Measurements from ENCODE around the gene NECAB3. TPM values are rescaled to one million over a fixed set of nuclear protein-coding genes. Genes with fewer than 3 reads are reported as not detected.
A peak's percentile ranks its signal among the peaks of the same experiment; 100 is the strongest.

The NECAB3 gene
- total RNA-seq, 3 donors from 2014 or later (not counting 1 experiment from before 2014, with no cell fraction given), result 9.7 to 18.1 (median 13.4) TPM

DNA sequence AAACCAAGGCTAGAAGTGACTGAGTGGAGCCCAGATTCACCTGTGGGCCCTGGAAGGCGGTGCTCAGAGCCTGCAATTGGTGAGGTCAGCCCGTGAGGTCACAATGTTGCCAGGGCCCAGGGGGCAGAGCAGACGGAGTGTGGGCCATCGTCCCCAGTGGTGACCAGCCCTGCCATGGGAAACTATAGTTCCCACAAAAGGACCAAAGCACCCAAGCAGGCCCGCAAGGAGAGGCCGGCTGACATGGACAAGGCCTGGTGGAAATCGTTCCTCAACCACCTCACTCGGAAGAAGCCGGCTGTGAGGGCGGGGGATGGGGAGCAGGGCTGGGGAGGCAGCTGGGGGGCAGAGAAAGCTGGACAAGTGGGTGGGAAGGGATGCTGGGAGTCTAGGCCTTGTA lies 12.1 kb downstream of the NECAB3 start, which contains the start of gene C20orf144:
C20orf144 (plus strand) TSS at position 156 of the 400 bp plus-strand sequence; CDS start at position 175, 19 bp downstream.
- Histone ChIP-seq H3K9me3 (ENCODE audit: control insufficient read depth, insufficient read depth, low read length) (no peaks in the 10 kb centered on the region), H3K4me1 (ENCODE audit: control insufficient read depth, insufficient read depth, low read length) (peaks cover 38% of the 10 kb centered on the region), H3K27me3 (ENCODE audit: control insufficient read depth, insufficient read depth, low read length) (no peaks in the 10 kb centered on the region), H3K36me3 (ENCODE audit: control insufficient read depth, insufficient read depth, low read length) (no peaks in the 10 kb centered on the region), H3K27ac (ENCODE audit: low read length) (peak within 1 kb of the TSS; percentile 91), H3K4me3 (ENCODE audit: low read length) (peak within 1 kb of the TSS; percentile 81)
- Mint-ChIP-seq H3K4me1 (peaks cover 26 to 33% of the 10 kb centered on the region in 2 donors), H3K27me3 (ENCODE audit: low read depth in 2 of 2) (no peaks in the 10 kb centered on the region), H3K27ac (peak within 1 kb of the TSS; percentile 89), H3K9me3 (no peaks in the 10 kb centered on the region), H3K4me3 (peak within 1 kb of the TSS; percentile 86), H3K36me3 (no peaks in the 10 kb centered on the region)
- intact Hi-C loops (cut with micrococcal nuclease), result no loop called here
- 95% methylated on average over 10 of the region's 10 CpGs for WGBS (ENCODE audit: insufficient coverage)
- DNase-seq, result no peak
- TF ChIP-seq, protein P1, sequence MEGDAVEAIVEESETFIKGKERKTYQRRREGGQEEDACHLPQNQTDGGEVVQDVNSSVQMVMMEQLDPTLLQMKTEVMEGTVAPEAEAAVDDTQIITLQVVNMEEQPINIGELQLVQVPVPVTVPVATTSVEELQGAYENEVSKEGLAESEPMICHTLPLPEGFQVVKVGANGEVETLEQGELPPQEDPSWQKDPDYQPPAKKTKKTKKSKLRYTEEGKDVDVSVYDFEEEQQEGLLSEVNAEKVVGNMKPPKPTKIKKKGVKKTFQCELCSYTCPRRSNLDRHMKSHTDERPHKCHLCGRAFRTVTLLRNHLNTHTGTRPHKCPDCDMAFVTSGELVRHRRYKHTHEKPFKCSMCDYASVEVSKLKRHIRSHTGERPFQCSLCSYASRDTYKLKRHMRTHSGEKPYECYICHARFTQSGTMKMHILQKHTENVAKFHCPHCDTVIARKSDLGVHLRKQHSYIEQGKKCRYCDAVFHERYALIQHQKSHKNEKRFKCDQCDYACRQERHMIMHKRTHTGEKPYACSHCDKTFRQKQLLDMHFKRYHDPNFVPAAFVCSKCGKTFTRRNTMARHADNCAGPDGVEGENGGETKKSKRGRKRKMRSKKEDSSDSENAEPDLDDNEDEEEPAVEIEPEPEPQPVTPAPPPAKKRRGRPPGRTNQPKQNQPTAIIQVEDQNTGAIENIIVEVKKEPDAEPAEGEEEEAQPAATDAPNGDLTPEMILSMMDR (IDR thresholded peaks at IDR 0.05), result no peak
- no peak for ATAC-seq

DNA sequence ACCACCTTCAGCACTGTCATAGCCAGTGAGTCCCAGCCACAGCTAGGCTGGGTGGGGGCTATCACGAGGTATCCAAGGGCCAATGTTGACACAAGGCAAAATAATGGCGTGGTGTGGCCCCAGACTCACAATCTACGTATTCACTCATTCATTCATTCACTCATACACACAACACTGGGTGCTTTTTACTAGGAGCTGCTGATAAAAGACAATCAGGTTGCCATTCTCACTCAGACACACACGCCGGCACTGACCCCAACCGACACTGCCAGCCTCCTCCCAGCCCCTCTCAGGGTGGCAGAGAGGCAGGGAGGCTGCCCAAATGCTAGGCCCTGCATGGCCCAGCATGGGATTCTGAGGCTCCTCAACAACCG lies 13.6 kb downstream of the NECAB3 start:
- Histone ChIP-seq H3K4me3 (ENCODE audit: low read length) (no peak overlapping the region), H3K27me3 (ENCODE audit: control insufficient read depth, insufficient read depth, low read length) (no peaks in the 10 kb centered on the region), H3K9me3 (ENCODE audit: control insufficient read depth, insufficient read depth, low read length) (no peaks in the 10 kb centered on the region), H3K4me1 (ENCODE audit: control insufficient read depth, insufficient read depth, low read length) (peaks cover 27% of the 10 kb centered on the region), H3K36me3 (ENCODE audit: control insufficient read depth, insufficient read depth, low read length) (no peaks in the 10 kb centered on the region), H3K27ac (ENCODE audit: low read length) (no peak overlapping the region)
- no peak overlapping the region for H3K27ac Mint-ChIP-seq
- intact Hi-C loops (cut with micrococcal nuclease), result no loop called here
- TF ChIP-seq, protein P1 (IDR thresholded peaks at IDR 0.05), result no peak
- DNase-seq (no peak), ATAC-seq (no peak)
- peaks cover 18 to 23% of the 10 kb centered on the region in 2 donors for H3K4me1 Mint-ChIP-seq
- 93% methylated on average over 7 of the region's 7 CpGs for WGBS (ENCODE audit: insufficient coverage)
- no peaks in the 10 kb centered on the region for H3K9me3 Mint-ChIP-seq
- H3K4me3 Mint-ChIP-seq, result no peak overlapping the region
- no peaks in the 10 kb centered on the region for H3K27me3 Mint-ChIP-seq (ENCODE audit: low read depth in 2 of 2)
- no peaks in the 10 kb centered on the region for H3K36me3 Mint-ChIP-seq

DNA sequence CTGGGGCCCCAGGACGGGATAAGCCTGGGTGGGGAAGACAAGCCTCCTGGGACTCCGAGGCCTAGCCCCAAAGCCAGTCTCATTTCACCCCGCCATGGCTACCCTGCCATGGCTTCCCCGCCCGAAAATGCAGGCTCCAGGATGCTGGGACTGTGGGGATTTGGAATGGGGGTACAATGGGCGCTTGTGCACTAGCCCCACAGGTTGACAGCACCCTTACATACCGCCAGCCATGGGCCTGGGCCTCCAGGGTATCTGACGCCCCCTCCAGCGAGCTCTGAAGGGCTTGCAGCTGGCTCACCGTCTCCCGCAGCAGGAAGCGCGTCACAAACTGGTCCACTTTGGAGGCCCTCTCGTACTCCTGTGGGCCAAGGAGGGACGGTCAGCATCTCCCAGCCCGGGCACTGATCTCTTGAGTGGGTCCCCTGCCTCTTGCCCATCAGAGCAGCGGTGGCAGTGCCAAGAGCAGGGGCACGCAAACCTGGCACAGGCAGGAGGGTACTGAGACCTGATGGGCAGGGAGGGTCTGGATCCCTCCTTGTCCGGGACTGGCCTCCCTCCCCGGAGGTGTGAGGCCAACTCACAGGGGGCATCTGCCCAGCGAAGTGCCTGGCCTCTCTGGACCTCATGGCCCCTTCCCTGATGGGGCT lies 14.1 kb downstream of the NECAB3 start:
- ATAC-seq (no peak), DNase-seq (no peak)
- H3K4me1 Mint-ChIP-seq, result peaks cover 18 to 19% of the 10 kb centered on the region in 2 donors
- TF ChIP-seq, protein P1 (IDR thresholded peaks at IDR 0.05), result no peak
- H3K4me3 Mint-ChIP-seq, result no peak overlapping the region
- no peaks in the 10 kb centered on the region for H3K27me3 Mint-ChIP-seq (ENCODE audit: low read depth in 2 of 2)
- no peak overlapping the region for H3K27ac Mint-ChIP-seq
- Histone ChIP-seq H3K27ac (ENCODE audit: low read length) (no peak overlapping the region), H3K36me3 (ENCODE audit: control insufficient read depth, insufficient read depth, low read length) (no peaks in the 10 kb centered on the region), H3K4me3 (ENCODE audit: low read length) (no peak overlapping the region), H3K27me3 (ENCODE audit: control insufficient read depth, insufficient read depth, low read length) (no peaks in the 10 kb centered on the region), H3K9me3 (ENCODE audit: control insufficient read depth, insufficient read depth, low read length) (no peaks in the 10 kb centered on the region), H3K4me1 (ENCODE audit: control insufficient read depth, insufficient read depth, low read length) (peaks cover 26% of the 10 kb centered on the region)
- H3K36me3 Mint-ChIP-seq, result no peaks in the 10 kb centered on the region
- 96% methylated on average over 21 of the region's 21 CpGs for WGBS (ENCODE audit: insufficient coverage)
- intact Hi-C loops (cut with micrococcal nuclease), result no loop called here
- no peaks in the 10 kb centered on the region for H3K9me3 Mint-ChIP-seq
